Neural cell (in vitro differentiated cells): ENCODE results near the gene SBNO1. TPM values are rescaled to one million over a fixed set of nuclear protein-coding genes. Genes with fewer than 3 reads are reported as not detected.

Experiments
- H2AFZ ChIP-seq: fragments of 200-600, 300-800 bp; sonication (generic), shearing (Covaris generic); 2 replicates; pipeline ENCODE4 v1.6.0; 2014; ENCODE audit warnings: low read depth, mild to moderate bottlenecking, antibody characterized with exemption, low read length, moderate library complexity
- H3F3A ChIP-seq: fragments of 200-600 bp; shearing (Covaris generic); 2 replicates; pipeline ENCODE4 v1.6.1; 2016; ENCODE audit warnings: mild to moderate bottlenecking, moderate library complexity, mixed read lengths, antibody characterized with exemption, low read length; ENCODE audit not compliant: insufficient read depth, poor library complexity, severe bottlenecking
- H3K27ac ChIP-seq: fragments of 200-600, 300-800 bp; sonication (generic), shearing (Covaris generic); 2 replicates; pipeline ENCODE4 v1.5.1; 2014; ENCODE audit warnings: mild to moderate bottlenecking, low read length, moderate library complexity
- H3K27me3 ChIP-seq: fragments of 300-800, 200-600 bp; sonication (generic), shearing (Covaris generic); 2 replicates; pipeline ENCODE4 v1.6.0; 2014; ENCODE audit warnings: mild to moderate bottlenecking, low read depth, low read length, moderate library complexity; ENCODE audit not compliant: insufficient read depth
- H3K36me3 ChIP-seq: fragments of 300-800, 200-600 bp; sonication (generic), shearing (Covaris generic); 2 replicates; pipeline ENCODE4 v1.5.1; 2014; ENCODE audit warnings: mild to moderate bottlenecking, antibody characterized with exemption, low read length, moderate library complexity; ENCODE audit not compliant: insufficient read depth
- H3K4me2 ChIP-seq: fragments of 300-800, 200-600 bp; sonication (generic), shearing (Covaris generic); 2 replicates; pipeline ENCODE4 v1.6.0; 2014; ENCODE audit warnings: mild to moderate bottlenecking, low read length
- H3K4me3 ChIP-seq: fragments of 300-800, 200-600 bp; sonication (generic), shearing (Covaris generic); 2 replicates; pipeline ENCODE4 v1.5.1; 2014; ENCODE audit warnings: mild to moderate bottlenecking, low read length, moderate library complexity
- H3K79me2 ChIP-seq: fragments of 200-600 bp; shearing (Covaris generic); replicated peaks from 2 replicates; pipeline ENCODE4 v1.6.0; 2014; ENCODE audit warnings: mild to moderate bottlenecking, low read length, moderate library complexity; ENCODE audit not compliant: insufficient read depth
- H3K9ac ChIP-seq: fragments of 300-800, 200-600 bp; sonication (generic), shearing (Covaris generic); 2 replicates; pipeline ENCODE4 v1.6.1; 2016; ENCODE audit warnings: mild to moderate bottlenecking, low read length, mixed read lengths
- H3K9me2 ChIP-seq: fragments of 200-600 bp; shearing (Covaris generic); 2 replicates; pipeline ENCODE4 v1.6.1; 2016; ENCODE audit warnings: mild to moderate bottlenecking, low read length, mixed read lengths; ENCODE audit not compliant: insufficient read depth
- H3K9me3 ChIP-seq: fragments of 200-600, 300-800 bp; sonication (generic), shearing (Covaris generic); 2 replicates; pipeline ENCODE4 v1.6.1; 2016; ENCODE audit warnings: mild to moderate bottlenecking, mixed run types, low read length, moderate library complexity, mixed read lengths
- H4K20me1 ChIP-seq: fragments of 200-600 bp; shearing (Covaris generic); 2 replicates; pipeline ENCODE4 v1.6.1; 2016; ENCODE audit warnings: mild to moderate bottlenecking, mixed run types; ENCODE audit not compliant: insufficient read depth
- EP300 ChIP-seq: fragments of 450-650 bp; conservative IDR thresholded peaks from 2 replicates; pipeline ENCODE4 v1.6.1; 2014; ENCODE audit warnings: antibody characterized with exemption, mild to moderate bottlenecking, moderate library complexity; ENCODE audit not compliant: poor library complexity, severe bottlenecking
- EZH2 ChIP-seq: fragments of 200-600, 300-800 bp; shearing (Covaris generic), sonication (generic); IDR thresholded peaks from 2 replicates; pipeline ENCODE4 v1.6.1; 2014; ENCODE audit warnings: antibody characterized with exemption, low read length, borderline replicate concordance, mild to moderate bottlenecking; ENCODE audit not compliant: insufficient read depth, poor library complexity, severe bottlenecking
- MXI1 ChIP-seq: fragments of 450-650 bp; conservative IDR thresholded peaks from 2 replicates; pipeline ENCODE4 v1.6.1; 2014; ENCODE audit warnings: antibody characterized with exemption, mild to moderate bottlenecking; ENCODE audit not compliant: poor library complexity, severe bottlenecking
- POLR2AphosphoS5 ChIP-seq: IDR thresholded peaks from 2 replicates; pipeline ENCODE4 v1.6.1; 2012
- RAD21 ChIP-seq: fragments of 450-650 bp; conservative IDR thresholded peaks from 2 replicates; pipeline ENCODE4 v1.6.1; 2014; ENCODE audit warnings: antibody characterized with exemption, mild to moderate bottlenecking, moderate library complexity
- REST ChIP-seq: IDR thresholded peaks from 2 replicates; pipeline ENCODE4 v1.6.1; 2012; ENCODE audit warnings: borderline replicate concordance
- SMC3 ChIP-seq: fragments of 450-650 bp; conservative IDR thresholded peaks from 2 replicates; pipeline ENCODE4 v1.6.1; 2014; ENCODE audit warnings: antibody characterized with exemption, mild to moderate bottlenecking, moderate library complexity; ENCODE audit not compliant: poor library complexity
- TAF1 ChIP-seq: IDR thresholded peaks from 2 replicates; pipeline ENCODE4 v1.6.1; 2012; ENCODE audit warnings: low read depth
- polyA plus RNA-seq: library from polyadenylated mRNA; depleted of rRNA; stranded (reverse); fragments of >200 nt; gene quantifications from 2 replicates; pipeline ENCODE4 v1.2.3, GENCODE V29; 2014
- TF ChIP-seq, protein P1 (sequence below): fragments of 450-650 bp; IDR thresholded peaks from 2 replicates; pipeline ENCODE4 v1.5.1; 2014; ENCODE audit warnings: antibody characterized with exemption, mild to moderate bottlenecking, moderate library complexity; ENCODE audit not compliant: poor library complexity, severe bottlenecking

Gene SBNO1
- polyA plus RNA-seq, 1 donor from 2014 or later = 17.9 TPM

DNA sequence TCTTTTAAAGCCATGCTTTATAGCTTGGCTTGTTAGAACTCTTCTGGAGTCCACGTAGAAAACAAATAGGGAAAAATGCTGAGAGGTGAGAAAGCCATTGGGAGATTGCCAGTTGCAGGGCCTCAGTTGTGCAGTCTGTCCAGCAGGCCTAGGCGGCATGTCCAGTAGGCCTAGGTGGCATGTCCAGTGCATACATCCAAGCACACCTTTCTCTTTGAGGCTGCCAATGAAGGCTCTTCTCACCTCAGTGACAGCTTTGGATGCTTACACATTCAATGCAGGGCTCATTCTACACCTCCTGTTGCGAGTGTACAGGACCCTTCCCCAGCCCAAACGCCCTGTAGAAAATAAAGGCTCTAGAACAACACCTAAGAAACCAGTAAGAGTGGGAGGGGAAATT lies 106.1 kb downstream of the SBNO1 start:
- H3K9ac ChIP-seq = no peak overlapping the region
- no peaks in the 10 kb centered on the region for H3K36me3 ChIP-seq
- no peak overlapping the region for H3K4me2 ChIP-seq
- TF ChIP-seq TAF1 (no peak), MXI1 (no peak), SMC3 (no peak), REST (no peak), EZH2 (no peak), EP300 (no peak), RAD21 (no peak), POLR2AphosphoS5 (no peak)
- TF ChIP-seq, protein P1, sequence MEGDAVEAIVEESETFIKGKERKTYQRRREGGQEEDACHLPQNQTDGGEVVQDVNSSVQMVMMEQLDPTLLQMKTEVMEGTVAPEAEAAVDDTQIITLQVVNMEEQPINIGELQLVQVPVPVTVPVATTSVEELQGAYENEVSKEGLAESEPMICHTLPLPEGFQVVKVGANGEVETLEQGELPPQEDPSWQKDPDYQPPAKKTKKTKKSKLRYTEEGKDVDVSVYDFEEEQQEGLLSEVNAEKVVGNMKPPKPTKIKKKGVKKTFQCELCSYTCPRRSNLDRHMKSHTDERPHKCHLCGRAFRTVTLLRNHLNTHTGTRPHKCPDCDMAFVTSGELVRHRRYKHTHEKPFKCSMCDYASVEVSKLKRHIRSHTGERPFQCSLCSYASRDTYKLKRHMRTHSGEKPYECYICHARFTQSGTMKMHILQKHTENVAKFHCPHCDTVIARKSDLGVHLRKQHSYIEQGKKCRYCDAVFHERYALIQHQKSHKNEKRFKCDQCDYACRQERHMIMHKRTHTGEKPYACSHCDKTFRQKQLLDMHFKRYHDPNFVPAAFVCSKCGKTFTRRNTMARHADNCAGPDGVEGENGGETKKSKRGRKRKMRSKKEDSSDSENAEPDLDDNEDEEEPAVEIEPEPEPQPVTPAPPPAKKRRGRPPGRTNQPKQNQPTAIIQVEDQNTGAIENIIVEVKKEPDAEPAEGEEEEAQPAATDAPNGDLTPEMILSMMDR = no peak
- H3K27ac ChIP-seq = no peak overlapping the region
- no peaks in the 10 kb centered on the region for H3K27me3 ChIP-seq
- H3K9me3 ChIP-seq = no peaks in the 10 kb centered on the region
- H3K9me2 ChIP-seq = no peaks in the 10 kb centered on the region
- no peaks in the 10 kb centered on the region for H3K79me2 ChIP-seq
- no peaks in the 10 kb centered on the region for H4K20me1 ChIP-seq
- H3K4me3 ChIP-seq = no peak overlapping the region
- no peak overlapping the region for H2AFZ ChIP-seq
- no peaks in the 10 kb centered on the region for H3F3A ChIP-seq

- Histone ChIP-seq H3K9me2 (no peaks in the 10 kb centered on the region), H3K27ac (no peak overlapping the region)
- TF ChIP-seq EZH2 (no peak), POLR2AphosphoS5 (no peak), TAF1 (no peak), MXI1 (no peak), EP300 (no peak)
- TF ChIP-seq, protein P1 = no peak
These were observed 109.7 kb downstream of the SBNO1 start for GRCh38 chr12:123254853-123255446.

More at GRCh38 chr12:123254853-123255446, 109.7 kb downstream of the SBNO1 start:
- Histone ChIP-seq H3K27me3 (no peaks in the 10 kb centered on the region), H3K4me2 (no peak overlapping the region), H3K9ac (no peak overlapping the region), H3K79me2 (no peaks in the 10 kb centered on the region), H3F3A (no peaks in the 10 kb centered on the region), H3K9me3 (no peaks in the 10 kb centered on the region), H2AFZ (no peak overlapping the region), H3K36me3 (no peaks in the 10 kb centered on the region), H4K20me1 (no peaks in the 10 kb centered on the region), H3K4me3 (no peak overlapping the region)
